Measurements from ENCODE around the gene PDGFRB. TPM values are rescaled to one million over a fixed set of nuclear protein-coding genes. Genes with fewer than 3 reads are reported as not detected.

PDGFRB gene
- total RNA-seq, 5 donors from 2014 or later (not counting 1 experiment from before 2014, with no cell fraction given) = 0.32 to 3.6 (median 1.6) TPM

DNA sequence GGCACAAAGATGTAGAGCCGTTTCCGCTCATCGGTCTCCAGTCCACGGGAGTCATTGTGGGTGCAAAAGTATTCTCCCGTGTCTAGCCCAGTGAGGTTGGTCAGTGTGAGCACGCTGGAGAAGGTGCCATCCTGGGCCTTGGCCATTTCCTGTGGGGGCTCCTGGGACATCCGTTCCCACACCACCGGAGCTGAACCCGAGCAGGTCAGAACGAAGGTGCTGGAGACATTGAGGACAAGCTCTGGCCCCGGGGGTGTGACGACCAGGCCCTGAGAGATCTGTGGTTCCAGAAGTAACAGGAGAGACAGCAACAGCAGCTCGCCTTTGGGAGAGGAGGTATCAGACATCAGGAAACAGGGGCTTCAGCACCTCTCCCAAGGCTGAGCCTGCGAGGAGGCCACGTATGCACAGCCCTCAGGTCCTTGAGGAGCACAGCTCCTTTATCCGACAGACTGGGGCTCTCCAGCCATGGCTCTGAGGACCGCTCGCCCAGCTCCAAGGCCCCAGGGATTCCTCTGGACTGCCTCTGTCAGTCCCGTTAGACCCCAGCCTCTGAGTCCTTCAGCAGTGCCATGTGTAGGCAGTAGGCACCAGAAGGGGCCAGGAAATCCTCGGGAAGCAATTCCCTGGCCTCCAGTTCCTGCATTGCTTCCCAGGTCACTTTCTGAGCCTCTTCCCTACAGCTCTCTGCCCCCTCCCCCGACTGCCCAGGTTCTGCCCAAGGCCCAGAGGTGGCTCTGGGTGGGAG is 19.9 kb downstream of the PDGFRB start:
- peaks cover 0 to under 1% of the 10 kb centered on the region in 2 experiments for H3K4me1 ChIP-seq (ENCODE audit: control insufficient read depth in 1 of 2, extremely low read depth in 1 of 2, insufficient read depth in 2 of 2, low read length in 2 of 2)
- no peak overlapping the region for H3K27ac Mint-ChIP-seq
- H3K4me3 ChIP-seq (ENCODE audit: control insufficient read depth in 1 of 2, extremely low read depth in 1 of 2, low read length in 1 of 2) = no peak overlapping the region
- CTCF ChIA-PET = no interaction called here
- no peak for DNase-seq
- no peaks in the 10 kb centered on the region for H3K27me3 Mint-ChIP-seq
- no peaks in the 10 kb centered on the region for H3K36me3 Mint-ChIP-seq
- H3K36me3 ChIP-seq (ENCODE audit: control insufficient read depth in 2 of 2, extremely low read depth in 1 of 2, insufficient read depth in 1 of 2, low read length in 1 of 2) = no peaks in the 10 kb centered on the region
- ATAC-seq (replicated peaks in 1 of 4) = no peak
- POLR2A ChIA-PET = no interaction called here
- no peaks in the 10 kb centered on the region for H3K9me3 ChIP-seq
- H3K4me3 Mint-ChIP-seq = no peak overlapping the region
- H3K27me3 ChIP-seq (replicated peaks in 1 of 2; ENCODE audit: control insufficient read depth in 2 of 2, extremely low read depth in 1 of 2, insufficient read depth in 2 of 2, low read length in 1 of 2) = peaks cover 0 to 14% of the 10 kb centered on the region in 2 experiments
- no peaks in the 10 kb centered on the region for H3K9me3 Mint-ChIP-seq
- no peak overlapping the region for H3K27ac ChIP-seq (ENCODE audit: low read length)
- WGBS (ENCODE audit: insufficient coverage) = 84% methylated on average over 19 of the region's 21 CpGs
- no peaks in the 10 kb centered on the region for H3K4me1 Mint-ChIP-seq

DNA sequence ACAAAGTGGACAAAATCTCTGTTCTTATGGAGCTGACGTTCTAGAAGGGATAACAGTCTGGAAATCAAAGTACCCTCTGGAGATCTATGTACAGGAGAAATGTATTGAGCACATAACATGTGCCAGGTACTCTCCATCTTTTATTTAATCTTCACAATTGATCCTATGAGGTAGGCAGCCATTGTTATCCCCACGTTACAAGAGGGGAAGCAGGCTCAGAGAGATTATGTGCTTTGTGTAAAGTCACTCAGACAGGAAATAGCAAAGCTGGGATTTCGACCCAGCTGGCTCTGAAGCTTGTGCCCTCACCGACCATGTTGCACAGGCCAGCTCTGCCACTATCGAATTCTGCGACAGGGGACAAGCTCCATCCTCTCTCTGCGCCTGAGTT is 21.5 kb downstream of the PDGFRB start:
- Mint-ChIP-seq H3K9me3 (no peaks in the 10 kb centered on the region), H3K4me1 (peaks cover 0 to 2% (median 0%) of the 10 kb centered on the region in 3 donors), H3K36me3 (no peaks in the 10 kb centered on the region), H3K27me3 (no peaks in the 10 kb centered on the region), H3K27ac (no peak overlapping the region), H3K4me3 (no peak overlapping the region)
- Histone ChIP-seq H3K36me3 (ENCODE audit: control insufficient read depth in 2 of 2, extremely low read depth in 1 of 2, insufficient read depth in 1 of 2, low read length in 1 of 2) (no peaks in the 10 kb centered on the region), H3K27me3 (replicated peaks in 1 of 2; ENCODE audit: control insufficient read depth in 2 of 2, extremely low read depth in 1 of 2, insufficient read depth in 2 of 2, low read length in 1 of 2) (peaks cover 0 to 22% of the 10 kb centered on the region in 2 experiments), H3K4me3 (ENCODE audit: control insufficient read depth in 1 of 2, extremely low read depth in 1 of 2, low read length in 1 of 2) (no peak overlapping the region), H3K27ac (ENCODE audit: low read length) (no peak overlapping the region), H3K9me3 (no peaks in the 10 kb centered on the region), H3K4me1 (ENCODE audit: control insufficient read depth in 1 of 2, extremely low read depth in 1 of 2, insufficient read depth in 2 of 2, low read length in 2 of 2) (peaks cover 0 to 9% of the 10 kb centered on the region in 2 experiments)
- POLR2A ChIA-PET = no interaction called here
- 63% methylated on average over 5 of the region's 7 CpGs for WGBS (ENCODE audit: insufficient coverage)
- ATAC-seq (replicated peaks in 1 of 4) = no peak
- DNase-seq = no peak
- CTCF ChIA-PET = no interaction called here

DNA sequence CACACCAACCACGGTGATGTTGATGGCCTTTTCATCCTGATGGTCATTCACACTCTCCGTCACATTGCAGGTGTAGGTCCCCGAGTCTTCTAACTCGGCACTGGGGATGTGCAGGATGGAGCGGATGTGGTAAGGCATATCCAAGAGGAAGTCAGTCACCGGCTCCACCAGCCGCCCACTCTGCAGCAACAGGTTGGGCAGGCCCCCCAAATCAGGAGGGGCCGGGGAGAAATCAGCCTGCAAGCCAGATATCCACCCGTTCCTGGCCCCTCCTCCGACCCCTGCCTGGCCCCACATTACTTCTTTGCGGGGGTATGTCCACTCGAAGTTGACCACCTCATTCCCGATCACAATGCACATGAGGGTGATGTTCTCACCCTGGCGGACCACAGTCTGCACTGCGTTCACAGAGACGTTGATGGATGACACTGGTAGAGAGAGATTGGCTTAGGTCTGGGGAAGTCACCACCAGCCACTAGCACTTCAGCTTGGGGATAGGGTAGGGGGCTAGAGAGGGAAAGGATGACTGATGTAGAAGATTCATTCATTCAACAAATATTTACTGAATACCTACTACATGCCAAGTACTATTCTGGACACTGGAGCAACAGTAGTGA is 22.0 kb downstream of the PDGFRB start:
- Histone ChIP-seq H3K36me3 (ENCODE audit: control insufficient read depth in 2 of 2, extremely low read depth in 1 of 2, insufficient read depth in 1 of 2, low read length in 1 of 2) (no peaks in the 10 kb centered on the region), H3K27me3 (replicated peaks in 1 of 2; ENCODE audit: control insufficient read depth in 2 of 2, extremely low read depth in 1 of 2, insufficient read depth in 2 of 2, low read length in 1 of 2) (peaks cover 0 to 17% of the 10 kb centered on the region in 2 experiments), H3K4me3 (ENCODE audit: control insufficient read depth in 1 of 2, extremely low read depth in 1 of 2, low read length in 1 of 2) (no peak overlapping the region), H3K9me3 (no peaks in the 10 kb centered on the region), H3K27ac (ENCODE audit: low read length) (no peak overlapping the region), H3K4me1 (ENCODE audit: control insufficient read depth in 1 of 2, extremely low read depth in 1 of 2, insufficient read depth in 2 of 2, low read length in 2 of 2) (peaks cover 0 to 9% of the 10 kb centered on the region in 2 experiments)
- Mint-ChIP-seq H3K4me3 (no peak overlapping the region), H3K9me3 (no peaks in the 10 kb centered on the region), H3K4me1 (peaks cover 0 to 2% (median 0%) of the 10 kb centered on the region in 3 donors), H3K36me3 (no peaks in the 10 kb centered on the region), H3K27ac (no peak overlapping the region), H3K27me3 (no peaks in the 10 kb centered on the region)
- WGBS (ENCODE audit: insufficient coverage) = 93% methylated on average over 10 of the region's 16 CpGs
- no peak for ATAC-seq (replicated peaks in 1 of 4)
- ChIA-PET CTCF (no interaction called here), POLR2A (no interaction called here)
- no peak for DNase-seq

DNA sequence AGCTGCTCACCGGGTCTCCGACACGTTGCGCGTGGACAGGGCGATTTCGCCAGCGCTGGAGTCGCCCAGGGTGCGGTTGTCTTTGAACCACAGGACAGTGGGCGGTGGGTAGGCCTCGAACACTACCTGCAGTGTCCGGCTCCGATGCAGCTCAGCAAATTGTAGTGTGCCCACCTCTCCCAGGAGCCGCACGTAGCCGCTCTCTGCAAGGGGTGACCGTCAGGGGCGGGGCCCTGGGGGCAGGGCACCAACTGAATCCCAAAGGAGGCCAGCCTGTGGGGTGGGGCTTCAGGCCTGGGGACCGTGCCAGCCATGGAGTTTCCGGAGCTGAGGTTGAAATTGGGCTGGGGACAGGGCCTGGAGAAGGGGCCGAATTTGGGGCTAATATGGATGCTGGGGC is 22.9 kb downstream of the PDGFRB start:
- H3K36me3 Mint-ChIP-seq = no peaks in the 10 kb centered on the region
- H3K27me3 Mint-ChIP-seq = no peaks in the 10 kb centered on the region
- DNase-seq (no peak), ATAC-seq (replicated peaks in 1 of 4) (no peak)
- no peaks in the 10 kb centered on the region for H3K9me3 ChIP-seq
- ChIA-PET CTCF (no interaction called here), POLR2A (no interaction called here)
- H3K27me3 ChIP-seq (replicated peaks in 1 of 2; ENCODE audit: control insufficient read depth in 2 of 2, extremely low read depth in 1 of 2, insufficient read depth in 2 of 2, low read length in 1 of 2) = peaks cover 0 to 15% of the 10 kb centered on the region in 2 experiments
- H3K4me3 Mint-ChIP-seq = no peak overlapping the region
- H3K4me3 ChIP-seq (ENCODE audit: control insufficient read depth in 1 of 2, extremely low read depth in 1 of 2, low read length in 1 of 2) = no peak overlapping the region
- peaks cover 0 to 9% of the 10 kb centered on the region in 2 experiments for H3K4me1 ChIP-seq (ENCODE audit: control insufficient read depth in 1 of 2, extremely low read depth in 1 of 2, insufficient read depth in 2 of 2, low read length in 2 of 2)
- H3K27ac Mint-ChIP-seq = no peak overlapping the region
- peaks cover 0 to 2% (median 0%) of the 10 kb centered on the region in 3 donors for H3K4me1 Mint-ChIP-seq
- whole genome bisulfite sequencing (ENCODE audit: insufficient coverage) = 90% methylated on average over 19 of the region's 22 CpGs
- no peaks in the 10 kb centered on the region for H3K36me3 ChIP-seq (ENCODE audit: control insufficient read depth in 2 of 2, extremely low read depth in 1 of 2, insufficient read depth in 1 of 2, low read length in 1 of 2)
- no peak overlapping the region for H3K27ac ChIP-seq (ENCODE audit: low read length)
- no peaks in the 10 kb centered on the region for H3K9me3 Mint-ChIP-seq

DNA sequence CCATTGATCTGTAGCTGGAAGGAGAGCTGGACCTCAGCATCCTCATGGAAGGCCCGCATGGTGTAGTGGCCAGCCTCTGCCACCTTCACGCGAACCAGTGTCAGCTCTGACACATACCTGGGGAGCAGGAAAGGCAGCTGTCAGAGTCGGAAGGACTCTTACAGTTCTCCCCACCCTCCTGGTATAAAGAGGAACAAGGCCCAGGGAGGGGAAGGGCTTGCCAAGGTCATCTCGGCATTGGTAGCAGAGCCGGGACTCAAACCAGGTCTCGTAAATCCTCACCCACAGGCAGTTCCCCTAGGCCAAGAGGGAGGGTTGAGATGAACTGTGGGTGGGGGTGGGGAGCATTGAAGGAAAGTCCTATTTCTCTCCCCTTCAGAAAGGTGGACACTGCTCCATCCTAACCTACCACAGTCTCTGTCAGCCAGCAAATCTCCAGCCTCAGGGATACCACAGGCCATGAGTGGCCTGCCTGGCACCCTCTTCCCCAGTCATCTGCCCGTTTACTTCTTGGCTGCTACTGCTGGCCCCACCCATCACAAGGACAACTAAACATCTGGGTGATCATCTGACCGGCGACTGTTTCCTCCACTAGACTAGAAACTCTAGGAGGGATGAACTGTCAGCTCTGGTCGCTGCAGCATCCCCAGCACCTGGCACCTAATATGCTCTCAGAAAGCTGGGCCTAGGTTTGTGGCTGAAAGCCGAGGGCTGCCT is 23.5 kb downstream of the PDGFRB start:
- CTCF ChIA-PET = interaction anchor here in 1 of 2 donors (0.7 kb wide), 1 partner anchor 61 kb away, joined by 3 read pairs; no protein-coding TSS in a partner anchor
- Mint-ChIP-seq H3K27ac (no peak overlapping the region), H3K4me3 (no peak overlapping the region), H3K27me3 (no peaks in the 10 kb centered on the region), H3K36me3 (no peaks in the 10 kb centered on the region), H3K9me3 (no peaks in the 10 kb centered on the region), H3K4me1 (peaks cover 0 to 2% (median 0%) of the 10 kb centered on the region in 3 donors)
- ATAC-seq (replicated peaks in 1 of 4) (no peak), DNase-seq (no peak)
- 100% methylated on average over 5 of the region's 12 CpGs for WGBS (ENCODE audit: insufficient coverage)
- H3K27ac ChIP-seq (ENCODE audit: low read length) = no peak overlapping the region
- no peak overlapping the region for H3K4me3 ChIP-seq (ENCODE audit: control insufficient read depth in 1 of 2, extremely low read depth in 1 of 2, low read length in 1 of 2)
- POLR2A ChIA-PET = no interaction called here
- H3K36me3 ChIP-seq (ENCODE audit: control insufficient read depth in 2 of 2, extremely low read depth in 1 of 2, insufficient read depth in 1 of 2, low read length in 1 of 2) = no peaks in the 10 kb centered on the region
- no peaks in the 10 kb centered on the region for H3K9me3 ChIP-seq
- H3K4me1 ChIP-seq (ENCODE audit: control insufficient read depth in 1 of 2, extremely low read depth in 1 of 2, insufficient read depth in 2 of 2, low read length in 2 of 2) = peaks cover 0 to 9% of the 10 kb centered on the region in 2 experiments
- H3K27me3 ChIP-seq (replicated peaks in 1 of 2; ENCODE audit: control insufficient read depth in 2 of 2, extremely low read depth in 1 of 2, insufficient read depth in 2 of 2, low read length in 1 of 2) = peaks cover 0 to 15% of the 10 kb centered on the region in 2 experiments

DNA sequence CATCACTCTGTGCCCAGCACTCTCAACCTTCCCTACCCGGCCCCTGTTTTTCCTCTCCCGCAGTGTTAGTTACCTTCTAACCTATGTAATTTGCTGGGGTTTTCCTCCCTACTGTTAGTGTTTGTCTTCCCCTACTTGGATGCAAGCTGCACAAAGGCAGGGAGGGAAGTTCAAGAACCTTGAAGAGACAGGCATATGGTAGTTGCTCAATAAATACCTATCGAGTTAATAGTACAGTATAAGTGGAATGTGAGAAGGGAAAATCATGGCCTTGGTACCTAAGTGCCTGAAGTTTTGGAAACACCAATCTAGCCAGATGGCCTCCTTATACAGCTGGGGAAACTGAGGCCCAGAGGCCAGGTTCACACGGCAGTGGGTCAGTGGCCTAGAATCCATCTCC is 24.2 kb downstream of the PDGFRB start:
- H3K9me3 Mint-ChIP-seq = no peaks in the 10 kb centered on the region
- no peak overlapping the region for H3K4me3 Mint-ChIP-seq
- no peak overlapping the region for H3K4me3 ChIP-seq (ENCODE audit: control insufficient read depth in 1 of 2, extremely low read depth in 1 of 2, low read length in 1 of 2)
- H3K4me1 ChIP-seq (ENCODE audit: control insufficient read depth in 1 of 2, extremely low read depth in 1 of 2, insufficient read depth in 2 of 2, low read length in 2 of 2) = peaks cover 0 to 9% of the 10 kb centered on the region in 2 experiments
- no peaks in the 10 kb centered on the region for H3K36me3 Mint-ChIP-seq
- H3K4me1 Mint-ChIP-seq = peaks cover 0 to 2% (median 0%) of the 10 kb centered on the region in 3 donors
- H3K27me3 ChIP-seq (replicated peaks in 1 of 2; ENCODE audit: control insufficient read depth in 2 of 2, extremely low read depth in 1 of 2, insufficient read depth in 2 of 2, low read length in 1 of 2) = peaks cover 0 to 11% of the 10 kb centered on the region in 2 experiments
- H3K9me3 ChIP-seq = no peaks in the 10 kb centered on the region
- no peak overlapping the region for H3K27ac ChIP-seq (ENCODE audit: low read length)
- H3K27me3 Mint-ChIP-seq = no peaks in the 10 kb centered on the region
- ATAC-seq (replicated peaks in 1 of 4) = no peak
- 86% methylated on average over 1 of the region's 4 CpGs for WGBS (ENCODE audit: insufficient coverage)
- ChIA-PET POLR2A (no interaction called here), CTCF (interaction anchor here in 1 of 2 donors (0.6 to 0.7 kb wide), 2 partner anchors 62 to 275 kb away, joined by 3 to 5 read pairs; no protein-coding TSS in a partner anchor)
- no peaks in the 10 kb centered on the region for H3K36me3 ChIP-seq (ENCODE audit: control insufficient read depth in 2 of 2, extremely low read depth in 1 of 2, insufficient read depth in 1 of 2, low read length in 1 of 2)
- DNase-seq = no peak
- H3K27ac Mint-ChIP-seq = no peak overlapping the region
